Measurements from ENCODE around the gene GALE. TPM values are rescaled to one million over a fixed set of nuclear protein-coding genes. Genes with fewer than 3 reads are reported as not detected.
A peak's percentile ranks its signal among the peaks of the same experiment; 100 is the strongest.

Gene GALE
- polyA plus RNA-seq, 1 donor (not counting 4 experiments of a cell fraction or from before 2014, with no cell fraction given), result 52.8 TPM

- no peaks in the 10 kb centered on the region for H4K20me1 ChIP-seq (ENCODE audit: control insufficient read depth, extremely low read depth, insufficient read depth, low read length)
- peak overlapping the region; percentile 99 for H3K4me2 ChIP-seq (ENCODE audit: control insufficient read depth, extremely low read depth, insufficient read depth, low read depth, low read length)
- H3K4me3 ChIP-seq (ENCODE audit: control insufficient read depth in 2 of 3, extremely low read depth in 1 of 3, insufficient read depth in 2 of 3, low read depth in 1 of 3, low read length in 3 of 3), result peak overlapping the region; percentile 63 to 82 (median 76)
- H3K27ac ChIP-seq (ENCODE audit: control insufficient read depth, insufficient read depth, low read length), result peak overlapping the region; percentile 83
- peak overlapping the region; percentile 83 for H3K9ac ChIP-seq (ENCODE audit: control insufficient read depth, extremely low read depth, insufficient read depth, low read length)
- TF ChIP-seq CTCF (optimal IDR thresholded peaks at IDR 0.05 in 1 of 3, IDR thresholded peaks at IDR 0.05 in 1 of 3, conservative IDR thresholded peaks at IDR 0.05 in 1 of 3; ENCODE audit: extremely low read depth in 1 of 3, insufficient read depth in 2 of 3, low read length in 3 of 3) (no peak), EZH2 (IDR thresholded peaks at IDR 0.05; ENCODE audit: low read length) (no peak)
- peak overlapping the region; percentile 53 for H2AFZ ChIP-seq (ENCODE audit: control insufficient read depth, low read length)
- FAIRE-seq (no peak), DNase-seq (ENCODE audit: low read depth, low spot score) (no peak)
- H3K27me3 ChIP-seq (ENCODE audit: control insufficient read depth, extremely low read depth, insufficient read depth, low read length), result no peaks in the 10 kb centered on the region
- peaks cover 14% of the 10 kb centered on the region for H3K4me1 ChIP-seq (ENCODE audit: control insufficient read depth, extremely low read depth, insufficient read depth, low read length)
- no peaks in the 10 kb centered on the region for H3K9me3 ChIP-seq (ENCODE audit: control insufficient read depth, low read depth, low read length)
- dilution Hi-C loops (cut with MboI; ENCODE audit: extremely low pct_ligation_motif_present, low sequenced_read_pairs), result no loop called here
- H3K79me2 ChIP-seq (ENCODE audit: control insufficient read depth, insufficient read depth, low read length), result peaks cover 1% of the 10 kb centered on the region
- H3K9me1 ChIP-seq (ENCODE audit: control insufficient read depth, extremely low read depth, insufficient read depth, low read length), result no peaks in the 10 kb centered on the region
- peaks cover 19 to 20% of the 10 kb centered on the region in 2 experiments for H3K36me3 ChIP-seq (ENCODE audit: control insufficient read depth in 2 of 2, extremely low read depth in 1 of 2, insufficient read depth in 2 of 2, low read length in 2 of 2)
These were observed 789 bp upstream of the GALE start for GRCh38 chr1:23801338-23801748.

- Histone ChIP-seq H2AFZ (ENCODE audit: control insufficient read depth, low read length) (no peak overlapping the region), H3K27me3 (ENCODE audit: control insufficient read depth, extremely low read depth, insufficient read depth, low read length) (no peaks in the 10 kb centered on the region), H3K27ac (ENCODE audit: control insufficient read depth, insufficient read depth, low read length) (peak overlapping the region; percentile 83), H3K4me3 (ENCODE audit: control insufficient read depth in 2 of 3, extremely low read depth in 1 of 3, insufficient read depth in 2 of 3, low read depth in 1 of 3, low read length in 3 of 3) (peak overlapping the region; percentile 63 to 93 (median 82)), H3K4me2 (ENCODE audit: control insufficient read depth, extremely low read depth, insufficient read depth, low read depth, low read length) (peak overlapping the region; percentile 99), H3K79me2 (ENCODE audit: control insufficient read depth, insufficient read depth, low read length) (peaks cover 1% of the 10 kb centered on the region), H3K9me1 (ENCODE audit: control insufficient read depth, extremely low read depth, insufficient read depth, low read length) (no peaks in the 10 kb centered on the region), H3K36me3 (ENCODE audit: control insufficient read depth in 2 of 2, extremely low read depth in 1 of 2, insufficient read depth in 2 of 2, low read length in 2 of 2) (peaks cover 27% of the 10 kb centered on the region in 2 experiments), H4K20me1 (ENCODE audit: control insufficient read depth, extremely low read depth, insufficient read depth, low read length) (no peaks in the 10 kb centered on the region), H3K4me1 (ENCODE audit: control insufficient read depth, extremely low read depth, insufficient read depth, low read length) (peaks cover 14% of the 10 kb centered on the region), H3K9ac (ENCODE audit: control insufficient read depth, extremely low read depth, insufficient read depth, low read length) (peak overlapping the region; percentile 83), H3K9me3 (ENCODE audit: control insufficient read depth, low read depth, low read length) (no peaks in the 10 kb centered on the region)
- TF ChIP-seq CTCF (optimal IDR thresholded peaks at IDR 0.05 in 1 of 3, IDR thresholded peaks at IDR 0.05 in 1 of 3, conservative IDR thresholded peaks at IDR 0.05 in 1 of 3; ENCODE audit: extremely low read depth in 1 of 3, insufficient read depth in 2 of 3, low read length in 3 of 3) (no peak), EZH2 (IDR thresholded peaks at IDR 0.05; ENCODE audit: low read length) (no peak)
- dilution Hi-C loops (cut with MboI; ENCODE audit: extremely low pct_ligation_motif_present, low sequenced_read_pairs), result no loop called here
- FAIRE-seq (no peak), DNase-seq (ENCODE audit: low read depth, low spot score) (peak; percentile 62)
These were observed 769 bp downstream of the GALE start for GRCh38 chr1:23799570-23800399.

Data from keratinocyte (primary cell).